GM18951 (cell line): ENCODE results near the gene CXorf38.

Source experiments
- POLR2A ChIP-seq: IDR thresholded peaks from 4 replicates; pipeline ENCODE4 v1.6.1; 2011; ENCODE audit warnings: mild to moderate bottlenecking; ENCODE audit not compliant: insufficient read length, insufficient read depth; ENCODE audit errors: extremely low read depth
- in situ Hi-C: fragments of 300-500 bp; cut with MboI; formaldehyde crosslinking; loops from one replicate; pipeline ENCODE4 v1.12.0; 2022; ENCODE audit warnings: low sequenced_read_pairs, mixed read lengths, inconsistent platforms; ENCODE audit not compliant: unreplicated experiment

CXorf38 gene

DNA sequence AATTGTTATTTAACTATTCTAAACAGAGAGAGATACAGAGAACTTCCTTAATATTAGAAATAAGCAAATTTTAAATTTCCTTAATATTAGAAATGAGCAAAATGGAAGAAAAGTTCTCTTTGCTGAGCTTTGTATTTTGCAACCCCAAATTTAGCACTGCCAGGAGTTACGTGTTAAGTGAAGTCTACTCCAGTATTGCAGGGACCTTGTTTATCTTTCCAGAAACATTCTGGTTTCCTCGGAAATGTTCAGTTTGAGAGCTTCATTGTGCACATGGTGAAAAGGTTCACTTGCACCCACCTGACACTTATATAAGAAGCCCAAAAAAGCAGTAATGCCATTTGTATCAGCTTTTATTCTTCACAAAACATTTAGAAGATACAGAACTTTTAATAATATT, 6.2 kb upstream of the CXorf38 start:
- in situ Hi-C loops = loop anchor here (10.0 to 25.0 kb wide), 2 partner anchors 141 to 459 kb away; no protein-coding TSS in a partner anchor
- TF ChIP-seq POLR2A = no peak

- no peak for TF ChIP-seq POLR2A
- in situ Hi-C loops = loop anchor here (10.0 to 25.0 kb wide), 2 partner anchors 142 to 460 kb away; no protein-coding TSS in a partner anchor
Measured at GRCh38 chrX:40652664-40653063, 5.3 kb upstream of the CXorf38 start.

DNA sequence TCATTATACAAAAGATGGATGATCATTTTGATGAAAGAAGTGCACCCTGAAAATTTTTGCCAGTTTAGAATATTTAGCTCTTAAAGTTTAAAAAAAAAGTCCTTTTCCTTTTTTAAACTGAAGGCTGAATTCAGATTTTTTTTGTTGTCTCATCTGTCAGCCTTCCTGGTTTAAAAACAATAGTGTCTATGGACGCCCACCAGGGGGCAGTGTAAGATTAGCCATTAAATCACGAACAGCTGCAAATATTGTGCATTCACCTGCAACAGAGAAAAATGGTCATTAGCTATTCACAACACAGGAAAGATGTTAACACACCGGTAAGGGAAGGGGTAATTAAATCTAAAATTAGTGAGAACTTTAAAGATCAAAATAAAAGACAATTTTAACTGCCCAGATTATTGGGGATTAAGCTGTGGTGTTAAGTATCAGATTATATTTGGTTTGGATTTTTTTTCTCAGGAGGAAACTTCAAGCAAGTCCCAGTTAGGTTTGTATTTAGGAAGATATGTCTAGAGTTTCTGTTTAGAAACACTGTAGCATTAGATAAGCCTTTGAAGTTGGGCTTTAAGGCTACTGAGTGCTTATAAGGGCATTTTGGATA, 4.4 kb upstream of the CXorf38 start:
- TF ChIP-seq POLR2A = no peak
- in situ Hi-C loops = loop anchor here (10.0 to 25.0 kb wide), 2 partner anchors 143 to 461 kb away; no protein-coding TSS in a partner anchor

GRCh38 chrX:40646489-40647306, 663 bp downstream of the CXorf38 start:
- in situ Hi-C loops = loop anchor here (10.0 kb wide), 1 partner anchor 842 kb away; no protein-coding TSS in a partner anchor
- no peak for TF ChIP-seq POLR2A

- peak; percentile 38 for TF ChIP-seq POLR2A
- in situ Hi-C loops = loop anchor here (10.0 kb wide), 1 partner anchor 840 kb away; no protein-coding TSS in a partner anchor
Measured at GRCh38 chrX:40644821-40645358, 2.5 kb downstream of the CXorf38 start.

GRCh38 chrX:40644176-40644575, 3.2 kb downstream of the CXorf38 start:
- TF ChIP-seq POLR2A = no peak
- in situ Hi-C loops = loop anchor here (10.0 kb wide), 1 partner anchor 839 kb away; no protein-coding TSS in a partner anchor

DNA sequence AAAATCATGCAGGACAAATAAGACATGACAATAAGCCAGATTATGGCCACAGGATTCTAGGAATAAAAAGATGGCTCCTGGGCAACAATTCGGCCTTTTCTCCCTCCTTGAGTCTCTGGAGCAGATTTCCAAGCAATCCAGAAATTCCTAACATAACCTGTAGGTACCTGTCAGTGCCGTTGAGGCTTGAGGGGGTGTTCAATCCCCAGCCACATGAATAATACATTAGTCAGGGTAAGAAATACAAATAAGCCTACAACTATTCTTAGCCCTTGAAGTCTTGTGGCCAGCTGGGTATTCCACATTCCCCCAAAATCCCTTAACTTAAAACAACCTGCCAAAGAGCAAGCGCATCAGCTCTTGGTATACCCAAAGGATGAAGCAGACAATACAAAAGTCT, 9.7 kb downstream of the CXorf38 start:
- in situ Hi-C loops = no loop called here

GRCh38 chrX:40632199-40632598, 15.2 kb downstream of the CXorf38 start:
- TF ChIP-seq POLR2A = no peak
- in situ Hi-C loops = no loop called here

More for the DNA sequence above, 9.7 kb downstream of the CXorf38 start:
- no peak for TF ChIP-seq POLR2A

DNA sequence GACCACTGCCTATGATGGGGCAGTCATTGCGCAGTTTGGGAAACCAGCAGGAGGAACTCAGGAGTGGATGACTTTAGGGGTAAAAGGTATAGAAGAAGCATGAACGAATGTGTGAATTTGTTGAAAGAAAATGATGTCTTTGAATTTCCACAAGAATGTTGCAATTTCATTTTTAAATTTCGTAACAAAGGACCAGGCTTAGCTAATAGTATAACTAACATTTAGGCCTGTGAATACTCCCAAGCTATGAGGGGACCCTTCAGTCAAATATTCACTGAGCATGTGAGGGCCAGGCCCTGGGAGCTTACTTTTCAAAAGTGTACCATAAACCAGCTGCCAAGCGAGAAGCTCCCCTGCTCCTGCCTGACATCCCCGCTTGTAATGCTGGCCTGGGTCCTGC, 18.9 kb downstream of the CXorf38 start:
- no peak for TF ChIP-seq POLR2A
- in situ Hi-C loops = no loop called here

- no peak for TF ChIP-seq POLR2A
- in situ Hi-C loops = no loop called here
Measured at GRCh38 chrX:40625294-40625693, 22.1 kb downstream of the CXorf38 start.

DNA sequence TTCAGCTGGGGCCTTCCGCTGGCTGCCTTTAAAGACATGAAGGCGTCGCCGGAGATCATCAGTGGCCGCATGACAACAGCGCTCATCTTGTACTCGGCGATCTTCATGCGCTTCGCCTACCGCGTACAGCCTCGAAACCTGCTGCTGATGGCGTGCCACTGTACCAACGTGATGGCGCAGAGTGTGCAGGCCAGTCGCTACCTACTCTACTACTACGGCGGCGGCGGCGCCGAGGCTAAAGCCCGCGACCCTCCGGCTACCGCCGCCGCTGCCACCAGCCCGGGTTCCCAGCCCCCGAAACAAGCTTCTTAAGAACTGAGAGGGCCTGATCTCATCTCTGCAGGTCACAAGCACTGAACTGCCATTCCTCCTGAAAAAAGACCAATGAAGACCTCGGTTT, 23.7 kb downstream of the CXorf38 start:
- in situ Hi-C loops = no loop called here
- TF ChIP-seq POLR2A = no peak

DNA sequence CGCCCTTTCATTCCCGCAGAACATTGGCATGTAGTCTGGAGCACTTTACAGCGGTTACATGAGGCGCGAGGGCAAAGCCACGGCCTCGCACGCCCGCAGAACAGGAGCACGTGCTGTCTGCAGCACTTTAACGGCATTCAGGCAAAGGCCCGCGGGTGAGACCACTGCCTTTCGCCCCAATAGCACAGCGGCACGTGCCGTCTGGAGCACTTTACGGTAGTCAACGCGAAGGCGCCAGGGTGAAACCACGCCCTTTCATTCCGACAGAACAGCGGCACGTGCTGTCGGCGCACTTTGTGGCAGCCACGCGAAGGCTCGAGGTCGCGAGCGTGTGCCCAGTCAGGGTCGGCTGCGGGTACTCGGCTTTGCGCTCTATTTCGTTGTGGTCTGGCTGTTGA, 24.2 kb downstream of the CXorf38 start, which contains the start of gene MPC1L:
TSS of gene MPC1L (plus strand) at position 290 of the 398 bp plus-strand sequence. CDS start 138 bp downstream, outside the sequence.
- no peak for TF ChIP-seq POLR2A
- in situ Hi-C loops = no loop called here

DNA sequence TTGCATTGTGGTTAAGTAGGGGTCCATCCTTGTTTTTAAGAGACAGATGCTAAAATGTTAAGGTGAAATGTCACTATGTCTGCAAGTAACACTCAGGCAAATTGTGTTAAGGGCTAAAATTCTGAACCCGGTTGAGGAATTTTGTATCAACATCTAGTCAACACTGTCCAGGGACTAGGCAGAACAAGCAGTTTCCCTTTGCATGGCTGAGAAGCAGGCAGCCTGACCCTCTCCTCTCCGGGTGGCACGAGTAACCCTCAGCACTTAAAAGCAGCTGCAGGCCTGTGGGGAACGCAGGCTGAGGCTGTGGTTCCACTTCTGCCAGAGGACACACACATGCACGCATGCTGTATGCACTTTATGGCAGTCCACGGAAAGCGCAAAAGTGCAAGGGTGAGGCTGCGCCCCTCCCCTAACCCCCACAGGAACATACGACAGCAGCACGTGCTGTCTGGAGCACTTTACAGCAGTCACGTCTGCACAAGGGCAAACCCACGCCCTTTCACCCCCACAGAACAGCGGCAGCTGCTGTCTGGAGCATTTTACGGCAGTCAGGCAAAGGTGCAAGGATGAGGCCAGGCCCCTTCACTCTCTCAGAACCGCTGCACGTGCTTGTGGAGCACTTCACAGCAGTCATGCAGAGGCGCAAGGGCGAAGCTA, 24.8 kb downstream of the CXorf38 start:
- no peak for TF ChIP-seq POLR2A
- in situ Hi-C loops = no loop called here

DNA sequence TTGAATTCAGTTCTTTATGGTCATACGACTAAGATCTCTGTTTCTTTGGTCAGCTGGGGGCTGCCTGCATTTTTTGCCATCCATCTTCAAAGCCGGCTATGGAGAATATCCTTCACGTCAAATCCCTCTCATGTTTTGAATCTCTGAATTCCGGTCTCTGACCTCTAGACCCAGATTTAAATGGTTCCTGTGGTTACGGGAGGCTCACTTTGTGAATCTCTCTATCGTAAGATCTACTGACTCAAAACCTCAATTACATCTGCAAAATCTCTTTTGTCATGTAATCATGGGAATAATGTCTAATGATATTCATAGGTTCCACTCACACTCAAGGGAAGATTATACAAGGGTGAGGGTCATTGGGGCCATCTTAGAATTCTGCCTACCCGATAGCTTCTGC, 29.8 kb downstream of the CXorf38 start:
- in situ Hi-C loops = no loop called here
- no peak for TF ChIP-seq POLR2A
